Muscle of leg (tissue), 11 donors: ENCODE results near the gene ISG15. TPM values are rescaled to one million over a fixed set of nuclear protein-coding genes. Genes with fewer than 3 reads are reported as not detected.

Experiments
- DNase-seq: peaks from one replicate; pipeline ENCODE4 v3.0.0; 2013
- H3K27ac ChIP-seq: one replicate; pipeline ENCODE4 v1.5.1; 2013; ENCODE audit warnings: mild to moderate bottlenecking, low read length, control low read depth
- H3K27me3 ChIP-seq: one replicate; pipeline ENCODE4 v1.6.1; 2013; ENCODE audit warnings: low read length; ENCODE audit not compliant: control insufficient read depth, insufficient read depth
- H3K36me3 ChIP-seq: one replicate; pipeline ENCODE4 v1.6.1; 2013; ENCODE audit warnings: low read length; ENCODE audit not compliant: control insufficient read depth, insufficient read depth
- H3K4me1 ChIP-seq: one replicate; pipeline ENCODE4 v1.6.1; 2013; ENCODE audit warnings: low read length; ENCODE audit not compliant: control insufficient read depth, insufficient read depth
- H3K4me3 ChIP-seq: one replicate; pipeline ENCODE4 v1.5.1; 2013; ENCODE audit warnings: low read length, control low read depth
- H3K9me3 ChIP-seq: replicated peaks from 2 replicates; pipeline ENCODE4 v1.6.1; 2013; ENCODE audit warnings: low read depth, low read length; ENCODE audit not compliant: control insufficient read depth
- WGBS: methylation state at CpG from one replicate; pipeline ENCODE4 v1.1.5; 2013; ENCODE audit warnings: missing lambda C conversion rate; ENCODE audit not compliant: insufficient coverage; 5-methylcytosine and 5-hydroxymethylcytosine counted together
- polyA plus RNA-seq, 8 donors: library from polyadenylated mRNA; unstranded; fragments of 120-200 nt; gene quantifications; one replicate each; pipeline versions ENCODE4 v1.2.1 to v1.2.3, GENCODE V29; 2013; ENCODE audit warnings: inconsistent platforms in 1 of 8, low replicate concordance in 1 of 8; ENCODE audit not compliant: insufficient read length in 8 of 8, insufficient read depth in 1 of 8
- total RNA-seq: library from RNA; stranded (reverse); fragments of 120-200 nt; gene quantifications from one replicate; pipeline ENCODE4 v1.2.4, GENCODE V29; 2013

The ISG15 gene
- total and polyA plus RNA-seq, 9 donors = 8.2 to 18.8 (median 12.6) TPM

DNA sequence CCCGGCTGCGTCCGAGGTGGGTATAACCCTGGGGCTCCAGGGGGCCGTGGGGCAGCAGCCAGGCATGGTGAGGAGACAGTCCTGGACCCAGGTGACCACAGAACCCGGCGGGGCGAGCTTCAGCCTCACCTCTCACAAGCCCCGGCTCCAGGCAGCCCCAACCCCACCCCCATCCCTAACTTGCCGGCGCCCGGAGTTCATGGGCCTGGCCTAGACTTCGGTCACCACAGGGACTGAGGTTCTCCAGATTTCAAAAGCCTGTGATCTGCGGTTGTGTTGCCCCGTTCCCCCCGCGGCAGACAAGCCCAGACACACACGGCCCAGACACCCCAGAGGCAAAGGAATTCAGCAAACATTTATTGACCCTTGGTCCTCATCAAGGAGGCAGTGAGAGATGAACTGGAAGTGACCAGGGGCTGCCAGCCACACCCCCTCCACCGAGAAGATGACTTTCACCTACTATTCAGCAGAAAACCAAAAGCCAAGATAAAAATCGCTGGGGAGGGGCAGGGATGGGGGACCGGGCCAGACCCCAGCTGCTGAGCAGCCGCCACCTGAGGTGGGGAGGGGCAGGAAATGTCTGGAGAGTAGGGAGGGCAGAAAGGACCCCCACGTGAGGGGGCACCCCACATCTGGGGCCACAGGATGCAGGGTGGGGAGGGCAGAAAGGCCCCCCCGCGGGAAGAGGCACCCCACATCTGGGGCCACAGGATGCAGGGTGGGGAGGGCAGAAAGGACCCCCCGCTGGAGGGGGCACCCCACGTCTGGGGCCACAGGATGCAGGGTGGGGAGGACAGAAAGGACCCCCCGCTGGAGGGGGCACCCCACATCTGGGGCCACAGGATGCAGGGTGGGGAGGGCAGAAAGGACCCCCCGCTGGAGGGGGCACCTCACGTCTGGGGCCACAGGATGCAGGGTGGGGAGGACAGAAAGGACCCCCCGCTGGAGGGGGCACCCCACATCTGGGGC, 17.3 kb upstream of the ISG15 start:
- WGBS = 25% methylated on average over 15 of the region's 30 CpGs
- peaks cover 22% of the 10 kb centered on the region for H3K4me1 ChIP-seq
- DNase-seq = no peak

DNA sequence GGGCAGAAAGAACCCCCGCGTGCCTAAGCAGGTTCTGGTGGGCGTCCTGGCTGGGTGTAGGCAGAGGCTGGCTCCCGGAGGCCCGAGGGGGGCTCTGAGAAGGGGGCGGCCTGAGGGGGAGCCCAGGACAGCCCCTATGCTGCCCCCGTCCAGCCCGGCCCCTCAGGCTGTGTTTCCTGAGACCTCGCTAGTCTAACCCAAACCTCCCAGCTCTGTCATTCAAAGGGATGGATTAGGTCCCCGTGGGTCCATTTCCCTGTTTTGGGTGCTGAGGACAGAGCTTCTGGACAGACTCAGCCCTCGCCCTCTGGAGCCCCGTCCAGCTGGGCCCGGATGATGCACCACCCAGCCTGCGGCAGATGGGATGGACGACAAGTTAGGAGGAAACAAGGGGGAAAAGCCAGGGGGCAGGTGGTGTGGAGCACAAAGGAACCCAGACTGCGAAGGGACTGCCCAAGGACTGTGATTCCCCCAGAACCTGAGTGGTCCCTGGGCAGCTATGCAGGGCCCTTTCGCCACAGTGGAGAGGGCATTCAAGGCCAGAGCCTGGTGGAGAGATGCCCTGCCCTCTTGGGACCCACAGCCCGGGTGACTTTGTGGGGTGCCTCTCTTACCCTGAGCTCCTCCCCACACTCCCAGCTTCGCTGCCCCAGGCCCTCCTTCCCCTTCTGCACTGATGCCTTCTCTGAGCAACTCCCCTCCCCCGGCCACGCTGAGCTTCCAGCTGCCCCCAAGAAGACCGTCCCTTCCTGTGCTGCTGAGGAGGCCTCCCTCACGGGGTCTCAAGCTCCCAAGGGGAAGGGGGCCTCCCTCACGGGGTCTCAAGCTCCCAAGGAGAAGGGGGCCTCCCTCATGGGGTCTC, 16.2 kb upstream of the ISG15 start:
- H3K36me3 ChIP-seq = no peaks in the 10 kb centered on the region
- H3K4me3 ChIP-seq = no peak overlapping the region
- H3K9me3 ChIP-seq = peaks cover 2% of the 10 kb centered on the region
- DNase-seq = no peak
- no peak overlapping the region for H3K27ac ChIP-seq
- H3K27me3 ChIP-seq = peaks cover 39% of the 10 kb centered on the region
- H3K4me1 ChIP-seq = peaks cover 29% of the 10 kb centered on the region
- 49% methylated on average over 18 of the region's 24 CpGs for WGBS

More for the DNA sequence above, 17.3 kb upstream of the ISG15 start:
- Histone ChIP-seq H3K36me3 (no peaks in the 10 kb centered on the region), H3K9me3 (peaks cover 5% of the 10 kb centered on the region), H3K27ac (no peak overlapping the region), H3K27me3 (peaks cover 37% of the 10 kb centered on the region), H3K4me3 (no peak overlapping the region)

DNA sequence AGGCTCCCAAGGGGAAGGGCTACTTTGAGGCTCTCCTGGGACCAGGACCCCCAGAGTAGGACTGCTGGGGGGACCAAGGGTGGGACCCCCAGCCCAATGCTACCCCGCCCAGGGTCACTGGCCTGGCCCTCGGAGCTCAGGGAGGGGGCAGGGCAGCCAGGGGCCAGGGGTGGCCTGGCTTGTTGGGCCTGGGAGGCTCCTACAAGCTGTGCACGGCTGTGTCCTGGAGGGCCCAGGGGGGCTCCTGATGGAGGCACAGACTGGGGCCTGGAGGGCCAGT, 15.6 kb upstream of the ISG15 start:
- Histone ChIP-seq H3K9me3 (no peaks in the 10 kb centered on the region), H3K27me3 (peaks cover 39% of the 10 kb centered on the region), H3K4me1 (peaks cover 31% of the 10 kb centered on the region), H3K36me3 (no peaks in the 10 kb centered on the region), H3K27ac (no peak overlapping the region), H3K4me3 (no peak overlapping the region)
- WGBS = 57% methylated on average over 3 of the region's 3 CpGs
- DNase-seq = no peak

DNA sequence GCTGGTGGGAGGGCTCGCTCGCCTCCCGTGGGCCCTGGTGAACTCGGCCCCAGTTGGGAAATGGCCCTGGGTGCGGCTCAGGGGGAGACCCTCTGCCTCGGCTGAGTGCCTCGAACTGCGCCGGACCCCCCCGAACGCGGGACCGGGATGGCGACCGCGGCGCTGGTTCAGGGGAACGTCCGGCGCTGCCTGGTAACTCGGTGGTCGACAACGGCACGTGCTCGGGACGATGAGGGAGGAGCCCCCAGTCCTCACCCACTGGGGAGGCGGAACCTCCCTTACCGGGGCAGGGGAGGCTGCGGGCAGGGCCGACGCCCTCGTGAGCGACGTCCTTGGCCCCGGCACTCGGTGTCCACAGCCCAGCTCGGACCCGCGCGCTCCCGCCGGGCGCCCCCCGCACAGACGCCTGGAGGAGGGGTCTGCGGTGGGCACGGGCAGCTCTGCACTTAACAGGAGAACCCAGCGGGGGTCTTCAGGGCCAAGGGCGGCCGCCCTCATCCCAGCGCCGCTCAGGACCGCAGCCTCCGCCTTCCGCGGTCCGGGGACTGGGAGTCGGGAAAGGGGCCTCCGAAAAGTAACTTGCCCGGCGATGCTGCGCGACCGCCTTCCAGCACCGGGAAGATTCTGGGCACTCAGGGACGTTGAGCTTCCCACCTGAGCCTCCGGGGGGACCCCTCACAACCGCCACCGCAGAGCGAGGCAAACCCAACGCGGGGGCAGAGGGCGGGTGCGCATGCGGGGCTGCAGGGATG, 15.1 kb upstream of the ISG15 start:
- H3K4me1 ChIP-seq = peaks cover 36% of the 10 kb centered on the region
- H3K27ac ChIP-seq = no peak overlapping the region
- 11% methylated on average over 73 of the region's 75 CpGs for WGBS
- H3K27me3 ChIP-seq = peaks cover 41% of the 10 kb centered on the region
- no peaks in the 10 kb centered on the region for H3K9me3 ChIP-seq
- DNase-seq = no peak
- H3K4me3 ChIP-seq = peak overlapping the region; percentile 36
- peaks cover 3% of the 10 kb centered on the region for H3K36me3 ChIP-seq

GRCh38 chr1:998745-998994, 14.6 kb upstream of the ISG15 start:
- WGBS = 0% methylated on average over 7 of the region's 27 CpGs
- Histone ChIP-seq H3K4me1 (peaks cover 41% of the 10 kb centered on the region), H3K27ac (no peak overlapping the region), H3K27me3 (peaks cover 41% of the 10 kb centered on the region), H3K36me3 (peaks cover 7% of the 10 kb centered on the region), H3K4me3 (peak overlapping the region; percentile 43), H3K9me3 (no peaks in the 10 kb centered on the region)
- peak; percentile 70 for DNase-seq

- under 1% methylated on average over 86 of the region's 86 CpGs for WGBS
- Histone ChIP-seq H3K27me3 (peaks cover 41% of the 10 kb centered on the region), H3K9me3 (no peaks in the 10 kb centered on the region), H3K4me1 (peaks cover 45% of the 10 kb centered on the region), H3K36me3 (peaks cover 7% of the 10 kb centered on the region), H3K27ac (peak overlapping the region; percentile 65), H3K4me3 (peak overlapping the region; percentile 74)
- DNase-seq = peak; percentile 66
Observed at GRCh38 chr1:998995-999724, 14.1 kb upstream of the ISG15 start.

GRCh38 chr1:999725-1000356, 13.5 kb upstream of the ISG15 start, which contains the start of gene HES4:
HES4 (minus strand) TSS chr1:1000097; CDS start chr1:999973, 124 bp downstream.
- H3K4me1 ChIP-seq = peaks cover 52% of the 10 kb centered on the region
- H3K27me3 ChIP-seq = peaks cover 39% of the 10 kb centered on the region
- peak; percentile 97 for DNase-seq

GRCh38 chr1:1000357-1001056, 12.8 kb upstream of the ISG15 start:
- peak overlapping the region; percentile 99 for H3K27ac ChIP-seq
- DNase-seq = peak; percentile 93
- H3K27me3 ChIP-seq = peaks cover 37% of the 10 kb centered on the region
- peaks cover 7% of the 10 kb centered on the region for H3K36me3 ChIP-seq
- peaks cover 59% of the 10 kb centered on the region for H3K4me1 ChIP-seq
- H3K9me3 ChIP-seq = no peaks in the 10 kb centered on the region
- peak overlapping the region; percentile 91 for H3K4me3 ChIP-seq
- WGBS = under 1% methylated on average over 73 of the region's 75 CpGs

More at GRCh38 chr1:999725-1000356, 13.5 kb upstream of the ISG15 start, which contains the start of gene HES4:
- under 1% methylated on average over 94 of the region's 95 CpGs for WGBS
- Histone ChIP-seq H3K9me3 (no peaks in the 10 kb centered on the region), H3K27ac (peak within 1 kb of the TSS; percentile 99), H3K4me3 (peak within 1 kb of the TSS; percentile 91), H3K36me3 (peaks cover 7% of the 10 kb centered on the region)
